Kidney (tissue), 14 donors: Measurements from ENCODE around the gene RPN1. TPM values are rescaled to one million over a fixed set of nuclear protein-coding genes. Genes with fewer than 3 reads are reported as not detected.
A peak's percentile ranks its signal among the peaks of the same experiment; 100 is the strongest.
"Not testable (repeated sequence)": the region's sequence is repeated elsewhere in the genome, so short reads cannot be mapped to it uniquely, and the experiment has no call there.

Experiments
- DNase-seq, 5 donors: peaks; one replicate each; pipeline ENCODE4 v3.0.0-alpha.2; 2013 to 2020
- FAIRE-seq: peaks from 2 replicates; lab custom pipeline; 2012; peaks lifted over from hg19 to GRCh38; lab: Jason Lieb, UNC
- H3K27ac ChIP-seq, 2 donors: one replicate each; pipeline ENCODE4 v1.7.0; 2013; ENCODE audit warnings: low read depth in 2 of 2, low read length in 2 of 2, inconsistent platforms in 1 of 2
- H3K27me3 ChIP-seq: one replicate; pipeline ENCODE4 v1.7.1; 2013; ENCODE audit warnings: low read length, inconsistent platforms; ENCODE audit not compliant: control insufficient read depth, insufficient read depth
- H3K36me3 ChIP-seq, 3 donors: one replicate each; pipeline versions ENCODE4 v1.7.0 to v1.7.1; 2013; ENCODE audit warnings: low read length in 3 of 3, control low read depth in 1 of 3, inconsistent platforms in 1 of 3; ENCODE audit not compliant: insufficient read depth in 3 of 3, control insufficient read depth in 2 of 3
- H3K4me1 ChIP-seq, 3 donors: one replicate each; pipeline versions ENCODE4 v1.7.0 to v1.7.1; 2013; ENCODE audit warnings: low read length in 3 of 3, inconsistent platforms in 1 of 3, low read depth in 1 of 3; ENCODE audit not compliant: control insufficient read depth in 2 of 3, insufficient read depth in 2 of 3
- H3K4me3 ChIP-seq, 3 donors: one replicate each; pipeline versions ENCODE4 v1.7.0 to v1.8.1; 2013; ENCODE audit warnings: low read length in 3 of 3, control low read depth in 1 of 3, inconsistent platforms in 1 of 3
- H3K9ac ChIP-seq, 3 donors: one replicate each; pipeline versions ENCODE4 v1.7.0 to v1.7.1; 2013; ENCODE audit warnings: low read length in 3 of 3, control low read depth in 1 of 3, inconsistent platforms in 1 of 3
- H3K9me3 ChIP-seq, 3 donors: one replicate each; pipeline versions ENCODE4 v1.7.0 to v1.7.1; 2013; ENCODE audit warnings: low read length in 3 of 3, control low read depth in 1 of 3, inconsistent platforms in 1 of 3; ENCODE audit not compliant: control insufficient read depth in 2 of 3, insufficient read depth in 1 of 3
- intact Hi-C: fragments of 100-400 bp; cut with DNase I; formaldehyde crosslinking; loops from one replicate; pipeline ENCODE4 v1.11.1; 2022
- polyA plus RNA-seq: library from polyadenylated mRNA; stranded (reverse); fragments of 350-450 nt; fragmentation: Illumina TruSeq; extraction: RNeasy Lipid Tissue Mini Kit (QIAGEN cat#74804); gene quantifications from one replicate; pipeline ENCODE4 v1.2.3, GENCODE V29; 2014; ENCODE audit warnings: low read depth, low replicate concordance; ENCODE audit not compliant: insufficient read depth
- total RNA-seq: library from RNA; stranded (reverse); fragmentation: NEBNext Ultra II Directional; extraction: Animal tissue kit (Norgen Biotek cat#: 25700); gene quantifications from one replicate; pipeline ENCODE4 v1.2.1, GENCODE V29; 2021
- TF ChIP-seq, protein P1 (sequence below): IDR thresholded peaks from 3 replicates; pipeline ENCODE4 v1.5.1; 2012; ENCODE audit warnings: mild to moderate bottlenecking, moderate library complexity, borderline replicate concordance; ENCODE audit not compliant: insufficient read depth; ENCODE audit errors: extremely low read depth
- donor health status: control.
- donor health status: control.
- donor health status: control.
- donor health status: control.
- donor health status: control.
- donor health status: DM: yes; HTN: yes; CAD: no.
- donor health status: Normal renal cell carcinoma (clear cell type).

The RPN1 gene
- total and polyA plus RNA-seq, 2 donors from 2014 or later: 192 to 234 TPM

DNA sequence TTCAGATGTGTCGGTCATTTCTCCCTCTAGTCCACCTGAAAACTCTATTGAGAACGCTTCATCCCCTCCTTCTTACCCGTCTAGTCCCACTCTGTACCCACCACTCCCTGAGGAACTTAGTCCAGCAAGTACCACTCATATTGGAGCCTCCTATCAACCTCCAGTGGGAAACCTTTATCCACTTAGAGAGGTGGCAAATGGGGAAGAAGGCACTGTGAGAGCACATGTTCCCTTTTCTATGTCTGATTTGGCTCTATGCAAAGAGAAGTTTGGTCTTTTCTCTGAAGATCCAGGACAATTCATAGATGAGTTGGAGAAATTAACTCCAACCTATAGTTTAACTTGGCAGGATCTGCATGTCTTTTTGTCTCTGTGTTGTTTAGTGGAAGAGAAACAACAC is 17.0 kb upstream of the RPN1 start:
- Histone ChIP-seq H3K27me3 (no peaks in the 10 kb centered on the region), H3K4me3 (no peak overlapping the region), H3K9ac (no peak overlapping the region), H3K36me3 (no peaks in the 10 kb centered on the region), H3K9me3 (no peaks in the 10 kb centered on the region), H3K27ac (no peak overlapping the region), H3K4me1 (no peaks in the 10 kb centered on the region)
- intact Hi-C loops: no loop called here
- TF ChIP-seq, protein P1, sequence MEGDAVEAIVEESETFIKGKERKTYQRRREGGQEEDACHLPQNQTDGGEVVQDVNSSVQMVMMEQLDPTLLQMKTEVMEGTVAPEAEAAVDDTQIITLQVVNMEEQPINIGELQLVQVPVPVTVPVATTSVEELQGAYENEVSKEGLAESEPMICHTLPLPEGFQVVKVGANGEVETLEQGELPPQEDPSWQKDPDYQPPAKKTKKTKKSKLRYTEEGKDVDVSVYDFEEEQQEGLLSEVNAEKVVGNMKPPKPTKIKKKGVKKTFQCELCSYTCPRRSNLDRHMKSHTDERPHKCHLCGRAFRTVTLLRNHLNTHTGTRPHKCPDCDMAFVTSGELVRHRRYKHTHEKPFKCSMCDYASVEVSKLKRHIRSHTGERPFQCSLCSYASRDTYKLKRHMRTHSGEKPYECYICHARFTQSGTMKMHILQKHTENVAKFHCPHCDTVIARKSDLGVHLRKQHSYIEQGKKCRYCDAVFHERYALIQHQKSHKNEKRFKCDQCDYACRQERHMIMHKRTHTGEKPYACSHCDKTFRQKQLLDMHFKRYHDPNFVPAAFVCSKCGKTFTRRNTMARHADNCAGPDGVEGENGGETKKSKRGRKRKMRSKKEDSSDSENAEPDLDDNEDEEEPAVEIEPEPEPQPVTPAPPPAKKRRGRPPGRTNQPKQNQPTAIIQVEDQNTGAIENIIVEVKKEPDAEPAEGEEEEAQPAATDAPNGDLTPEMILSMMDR: no peak
- FAIRE-seq (no peak), DNase-seq (no peak)

DNA sequence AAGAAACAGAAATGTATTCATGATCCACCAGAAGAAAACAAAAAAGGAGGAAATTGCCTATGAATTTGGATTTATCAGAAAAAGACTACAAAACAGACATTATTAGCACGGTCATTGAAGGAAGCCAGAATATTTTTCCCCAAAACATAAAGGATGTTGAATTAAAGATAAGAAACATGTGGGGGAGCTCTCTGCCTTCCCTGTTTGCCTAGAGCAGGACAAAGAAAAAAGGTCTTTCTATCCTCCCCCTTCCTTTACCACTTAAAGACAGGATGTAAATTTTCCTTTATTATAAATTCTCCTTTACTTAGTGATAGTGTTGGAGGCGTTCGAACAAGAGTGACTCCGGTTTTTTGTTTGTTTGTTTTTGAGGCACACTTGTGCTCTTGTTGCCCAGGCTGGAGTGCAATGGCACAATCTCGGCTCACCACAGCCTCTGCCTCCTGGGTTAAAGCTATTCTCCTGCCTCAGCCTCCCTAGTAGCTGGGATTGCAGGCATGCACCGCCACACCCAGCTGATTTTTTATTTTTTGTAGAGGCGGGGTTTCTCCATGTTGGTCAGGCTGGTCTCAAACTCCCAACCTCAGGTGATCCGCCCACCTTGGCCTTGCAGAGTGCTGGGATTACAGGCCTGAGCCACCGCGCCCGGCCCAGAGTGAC is 14.9 kb upstream of the RPN1 start:
- FAIRE-seq (no peak), DNase-seq (peak in 1 of 5 donors; percentile 32)
- Histone ChIP-seq H3K27ac (no peak overlapping the region), H3K4me1 (no peaks in the 10 kb centered on the region), H3K4me3 (no peak overlapping the region), H3K9me3 (no peaks in the 10 kb centered on the region), H3K9ac (no peak overlapping the region), H3K36me3 (no peaks in the 10 kb centered on the region), H3K27me3 (no peaks in the 10 kb centered on the region)
- TF ChIP-seq, protein P1: no peak
- intact Hi-C loops: no loop called here

DNA sequence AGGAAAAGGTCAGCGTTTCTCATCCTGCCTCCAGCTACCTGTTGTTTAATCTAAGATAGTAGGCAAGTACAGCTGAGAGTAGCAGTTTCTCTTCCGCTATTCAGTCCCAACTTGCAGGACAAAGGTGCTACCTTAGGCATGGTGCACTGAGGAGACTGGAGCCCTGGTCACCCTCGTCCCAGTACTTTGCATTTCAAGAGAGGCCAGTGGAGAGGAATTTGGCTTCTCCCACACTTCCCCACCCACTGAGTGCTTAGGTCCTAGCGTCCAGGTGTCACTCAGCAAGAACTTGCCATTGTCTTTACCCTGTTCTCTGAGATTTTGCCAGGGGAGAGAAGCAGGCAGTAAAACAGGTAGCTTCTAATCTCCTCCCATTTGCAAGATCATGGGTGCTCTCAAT is 12.5 kb upstream of the RPN1 start:
- H3K9ac ChIP-seq: no peak overlapping the region
- H3K27ac ChIP-seq: no peak overlapping the region
- DNase-seq (no peak), FAIRE-seq (no peak)
- intact Hi-C loops: no loop called here
- no peaks in the 10 kb centered on the region for H3K4me1 ChIP-seq
- no peaks in the 10 kb centered on the region for H3K9me3 ChIP-seq
- TF ChIP-seq, protein P1: no peak
- H3K36me3 ChIP-seq: no peaks in the 10 kb centered on the region
- no peak overlapping the region for H3K4me3 ChIP-seq
- no peaks in the 10 kb centered on the region for H3K27me3 ChIP-seq

DNA sequence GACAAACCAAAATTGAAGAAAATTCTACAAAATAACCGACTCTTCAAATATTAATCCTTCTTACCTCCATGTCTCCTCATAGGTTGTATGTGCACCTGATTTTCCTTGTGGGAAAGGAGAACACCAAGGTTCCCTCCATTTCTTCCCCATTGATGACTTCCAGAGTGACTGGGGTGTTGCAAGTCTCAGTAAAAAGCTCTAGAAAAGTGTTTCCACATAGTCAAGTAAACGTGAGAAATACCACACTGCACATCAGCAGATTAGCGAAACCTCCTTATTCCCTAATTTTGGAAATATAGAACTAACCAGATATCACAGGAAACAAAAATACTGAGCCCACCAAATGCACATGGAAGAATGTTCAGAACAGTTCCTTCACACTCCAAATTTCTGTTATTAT is 4.9 kb upstream of the RPN1 start:
- TF ChIP-seq, protein P1: no peak
- H3K9me3 ChIP-seq: no peaks in the 10 kb centered on the region
- no peak for DNase-seq
- H3K27me3 ChIP-seq: no peaks in the 10 kb centered on the region
- no peaks in the 10 kb centered on the region for H3K36me3 ChIP-seq
- FAIRE-seq: no peak
- no peak overlapping the region for H3K27ac ChIP-seq
- H3K4me3 ChIP-seq: no peak overlapping the region
- H3K9ac ChIP-seq: no peak overlapping the region
- intact Hi-C loops: no loop called here
- H3K4me1 ChIP-seq: no peaks in the 10 kb centered on the region

DNA sequence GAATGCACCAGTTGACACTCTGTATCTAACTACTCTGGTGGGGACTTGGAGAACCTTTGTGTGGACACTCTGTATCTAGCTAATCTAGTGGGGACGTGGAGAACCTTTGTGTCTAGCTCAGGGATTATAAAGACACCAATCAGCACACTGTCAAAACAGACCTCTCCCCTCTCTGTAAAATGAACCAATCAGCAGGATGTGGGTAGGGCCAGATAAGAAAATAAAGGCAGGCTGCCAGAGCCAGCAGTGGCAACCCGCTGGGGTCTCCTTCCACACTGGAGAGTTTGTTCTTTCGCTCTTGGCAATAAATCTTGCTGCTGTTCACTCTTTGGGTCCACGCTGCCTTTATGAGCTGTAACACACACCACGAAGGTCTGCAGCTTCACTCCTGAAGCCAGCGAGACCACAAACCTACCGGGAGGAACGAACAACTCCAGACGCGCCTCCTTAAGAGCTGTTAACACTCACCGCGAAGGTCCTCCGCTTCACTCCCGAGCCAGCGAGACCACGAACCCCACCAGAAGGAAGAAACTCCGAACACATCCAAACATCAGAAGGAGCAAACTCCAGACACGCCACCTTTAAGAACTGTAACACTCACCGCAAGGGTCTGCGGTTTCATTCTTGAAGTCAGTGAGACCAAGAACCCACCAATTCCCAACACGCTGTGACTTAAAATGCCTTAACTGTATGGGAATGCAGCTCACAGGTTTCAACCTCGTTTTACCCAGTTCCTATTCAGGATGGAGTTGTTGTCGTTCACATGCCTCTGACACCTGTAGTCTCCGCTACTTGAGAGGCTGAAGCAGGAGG is 3.6 kb upstream of the RPN1 start:
- not testable (repeated sequence) for FAIRE-seq

More for the DNA sequence above, 3.6 kb upstream of the RPN1 start:
- Histone ChIP-seq H3K9ac (peak overlapping the region in 2 of 3 donors; percentile 32 to 40), H3K4me3 (peak overlapping the region; percentile 34 to 79 (median 55))
- H3K4me1 ChIP-seq, H3K27ac ChIP-seq, H3K36me3 ChIP-seq, H3K9me3 ChIP-seq, intact Hi-C loops, H3K27me3 ChIP-seq: not testable (repeated sequence)
- DNase-seq: peak in 4 of 5 donors; percentile 36 to 71 (median 62)
